CD4-positive, alpha-beta memory T cell (primary cell): ENCODE results near the gene CCDC152. TPM values are rescaled to one million over a fixed set of nuclear protein-coding genes. Genes with fewer than 3 reads are reported as not detected.

ENCODE experiments used
- CTCF ChIA-PET: fragments of 350-600 bp; sonication (Branson Sonifier 250); formaldehyde crosslinking; loops from one replicate; lab custom pipeline; 2021; ENCODE audit warnings: inconsistent platforms; ENCODE audit not compliant: partially characterized antibody; lab: Charles Lee
- POLR2A ChIA-PET: fragments of 350-600 bp; sonication (Branson Sonifier 250); formaldehyde crosslinking; loops from one replicate; lab custom pipeline; 2021; ENCODE audit not compliant: partially characterized antibody; lab: Charles Lee
- DNase-seq, 5 donors: peaks; one replicate each; pipeline versions ENCODE4 v3.0.0 to v3.0.0-alpha.2; 2020 to 2022; ENCODE audit warnings: mixed read lengths in 1 of 5
- H3K27ac ChIP-seq: one replicate; pipeline ENCODE4 v1.7.0; 2013; ENCODE audit warnings: low read depth, low read length
- H3K27me3 ChIP-seq: 2 replicates; pipeline ENCODE4 v1.7.0; 2013; ENCODE audit warnings: mild to moderate bottlenecking, low read length, moderate library complexity; ENCODE audit not compliant: insufficient read depth
- H3K36me3 ChIP-seq: 2 replicates; pipeline ENCODE4 v1.7.0; 2013; ENCODE audit warnings: mild to moderate bottlenecking, low read length, moderate library complexity; ENCODE audit not compliant: insufficient read depth
- H3K4me1 ChIP-seq: 2 replicates; pipeline ENCODE4 v1.7.0; 2013; ENCODE audit warnings: mild to moderate bottlenecking, low read length, moderate library complexity; ENCODE audit not compliant: insufficient read depth
- H3K4me3 ChIP-seq, 2 donors: one replicate each; pipeline ENCODE4 v1.7.0; 2013; ENCODE audit warnings: low read length in 2 of 2, mild to moderate bottlenecking in 1 of 2
- H3K9me3 ChIP-seq, 2 donors: one replicate each; pipeline ENCODE4 v1.7.0; 2013; ENCODE audit warnings: low read length in 2 of 2, control low read depth in 1 of 2; ENCODE audit not compliant: control insufficient read depth in 1 of 2
- H3K27ac Mint-ChIP-seq, 7 donors: one replicate each; pipeline ENCODE4 v1.8.0; 2020 to 2021; ENCODE audit warnings: mixed read lengths in 7 of 7, mild to moderate bottlenecking in 6 of 7, inconsistent platforms in 3 of 7, moderate library complexity in 3 of 7
- H3K27me3 Mint-ChIP-seq, 2 donors: one replicate each; pipeline ENCODE4 v1.8.0; 2020 to 2021; ENCODE audit warnings: mixed read lengths in 2 of 2
- H3K36me3 Mint-ChIP-seq, 2 donors: one replicate each; pipeline ENCODE4 v1.8.0; 2020 to 2021; ENCODE audit warnings: mixed read lengths in 2 of 2, inconsistent platforms in 1 of 2, mild to moderate bottlenecking in 1 of 2
- H3K4me1 Mint-ChIP-seq, 4 donors: one replicate each; pipeline ENCODE4 v1.8.0; 2020 to 2021; ENCODE audit warnings: mixed read lengths in 4 of 4, mild to moderate bottlenecking in 1 of 4
- H3K4me3 Mint-ChIP-seq, 8 donors: one replicate each; pipeline ENCODE4 v1.8.0; 2020 to 2021; ENCODE audit warnings: mixed read lengths in 8 of 8, mild to moderate bottlenecking in 7 of 8, moderate library complexity in 6 of 8, inconsistent platforms in 3 of 8
- H3K9me3 Mint-ChIP-seq, 8 donors: one replicate each; pipeline ENCODE4 v1.8.0; 2020 to 2021; ENCODE audit warnings: mixed read lengths in 8 of 8, mild to moderate bottlenecking in 5 of 8, inconsistent platforms in 3 of 8, moderate library complexity in 1 of 8
- intact Hi-C: fragments of 100-400 bp; cut with micrococcal nuclease; formaldehyde crosslinking; loops from one replicate; pipeline ENCODE4 v1.15.1; 2023
- polyA plus RNA-seq, 2 donors: library from polyadenylated mRNA; unstranded; fragments of 300-500 nt; fragmentation: Illumina TruSeq; gene quantifications; one replicate each; pipeline ENCODE4 v1.2.3, GENCODE V29; 2021
- total RNA-seq, 2 experiments: library from RNA; stranded (reverse); gene quantifications; one replicate each; pipeline ENCODE4 v1.2.3, GENCODE V29; 2021

The CCDC152 gene
- total and polyA plus RNA-seq, 4 experiments from 2014 or later = 1.3 to 6.9 (median 4.1) TPM

- no peak overlapping the region for H3K4me3 Mint-ChIP-seq
Measured at GRCh38 chr5:42804717-42805339, 48.2 kb downstream of the CCDC152 start.

GRCh38 chr5:42806004-42806700 is 49.5 kb downstream of the CCDC152 start:
- intact Hi-C loops = no loop called here
- Histone ChIP-seq H3K9me3 (no peaks in the 10 kb centered on the region), H3K4me1 (no peaks in the 10 kb centered on the region), H3K4me3 (no peak overlapping the region), H3K27ac (no peak overlapping the region), H3K36me3 (no peaks in the 10 kb centered on the region), H3K27me3 (no peaks in the 10 kb centered on the region)
- no peak overlapping the region for H3K27ac Mint-ChIP-seq
- peaks cover 0 to under 1% of the 10 kb centered on the region in 2 donors for H3K36me3 Mint-ChIP-seq
- ChIA-PET POLR2A (no interaction called here), CTCF (no interaction called here)
- H3K4me3 Mint-ChIP-seq = no peak overlapping the region
- no peaks in the 10 kb centered on the region for H3K9me3 Mint-ChIP-seq
- H3K27me3 Mint-ChIP-seq = peaks cover 0 to 1% of the 10 kb centered on the region in 2 donors
- DNase-seq = no peak
- peaks cover 0 to 6% (median 0%) of the 10 kb centered on the region in 4 donors for H3K4me1 Mint-ChIP-seq

More at GRCh38 chr5:42804717-42805339, 48.2 kb downstream of the CCDC152 start:
- Mint-ChIP-seq H3K27ac (peak overlapping the region in 1 of 7 donors; percentile 10), H3K27me3 (peaks cover 0 to 1% of the 10 kb centered on the region in 2 donors), H3K36me3 (peaks cover 0 to 3% of the 10 kb centered on the region in 2 donors), H3K9me3 (no peaks in the 10 kb centered on the region), H3K4me1 (peaks cover 0 to 6% (median 0%) of the 10 kb centered on the region in 4 donors)
- ChIA-PET CTCF (no interaction called here), POLR2A (no interaction called here)
- no peak overlapping the region for H3K4me3 ChIP-seq
- no peaks in the 10 kb centered on the region for H3K4me1 ChIP-seq
- H3K27ac ChIP-seq = no peak overlapping the region
- no peaks in the 10 kb centered on the region for H3K27me3 ChIP-seq
- H3K9me3 ChIP-seq = no peaks in the 10 kb centered on the region
- no peak for DNase-seq
- no peaks in the 10 kb centered on the region for H3K36me3 ChIP-seq
- intact Hi-C loops = no loop called here

- Histone ChIP-seq H3K9me3 (no peaks in the 10 kb centered on the region), H3K4me1 (no peaks in the 10 kb centered on the region), H3K36me3 (no peaks in the 10 kb centered on the region), H3K27ac (no peak overlapping the region), H3K27me3 (no peaks in the 10 kb centered on the region), H3K4me3 (no peak overlapping the region)
- POLR2A ChIA-PET = no interaction called here
- CTCF ChIA-PET = no interaction called here
- intact Hi-C loops = no loop called here
- H3K4me1 Mint-ChIP-seq = peaks cover 0 to 8% (median 1%) of the 10 kb centered on the region in 4 donors
- no peaks in the 10 kb centered on the region for H3K9me3 Mint-ChIP-seq
- no peak overlapping the region for H3K4me3 Mint-ChIP-seq
- no peaks in the 10 kb centered on the region for H3K36me3 Mint-ChIP-seq
- H3K27ac Mint-ChIP-seq = no peak overlapping the region
- H3K27me3 Mint-ChIP-seq = peaks cover 0 to 1% of the 10 kb centered on the region in 2 donors
- DNase-seq = no peak
Measured at GRCh38 chr5:42806701-42807262, 50.2 kb downstream of the CCDC152 start.

- Histone ChIP-seq H3K9me3 (no peaks in the 10 kb centered on the region), H3K27ac (no peak overlapping the region), H3K4me1 (no peaks in the 10 kb centered on the region), H3K4me3 (no peak overlapping the region), H3K36me3 (no peaks in the 10 kb centered on the region), H3K27me3 (no peaks in the 10 kb centered on the region)
- no peak overlapping the region for H3K27ac Mint-ChIP-seq
- H3K9me3 Mint-ChIP-seq = no peaks in the 10 kb centered on the region
- ChIA-PET CTCF (no interaction called here), POLR2A (no interaction called here)
- H3K4me3 Mint-ChIP-seq = no peak overlapping the region
- peaks cover 0 to 1% of the 10 kb centered on the region in 2 donors for H3K27me3 Mint-ChIP-seq
- no peaks in the 10 kb centered on the region for H3K36me3 Mint-ChIP-seq
- DNase-seq = no peak
- intact Hi-C loops = no loop called here
- peaks cover 0 to 12% (median 3%) of the 10 kb centered on the region in 4 donors for H3K4me1 Mint-ChIP-seq
Measured at GRCh38 chr5:42807722-42808447, 51.3 kb downstream of the CCDC152 start.

GRCh38 chr5:42808888-42809611 is 52.4 kb downstream of the CCDC152 start:
- no peak overlapping the region for H3K4me3 ChIP-seq
- intact Hi-C loops = no loop called here
- no peaks in the 10 kb centered on the region for H3K36me3 ChIP-seq
- no peaks in the 10 kb centered on the region for H3K27me3 Mint-ChIP-seq
- ChIA-PET POLR2A (no interaction called here), CTCF (no interaction called here)
- no peaks in the 10 kb centered on the region for H3K9me3 Mint-ChIP-seq
- no peak for DNase-seq
- no peak overlapping the region for H3K27ac Mint-ChIP-seq
- no peaks in the 10 kb centered on the region for H3K27me3 ChIP-seq
- no peak overlapping the region for H3K4me3 Mint-ChIP-seq
- no peaks in the 10 kb centered on the region for H3K36me3 Mint-ChIP-seq
- no peaks in the 10 kb centered on the region for H3K9me3 ChIP-seq
- H3K27ac ChIP-seq = no peak overlapping the region
- peaks cover 0 to 12% (median 3%) of the 10 kb centered on the region in 4 donors for H3K4me1 Mint-ChIP-seq
- no peaks in the 10 kb centered on the region for H3K4me1 ChIP-seq

GRCh38 chr5:42810834-42811590 is 54.4 kb downstream of the CCDC152 start:
- H3K36me3 ChIP-seq = no peaks in the 10 kb centered on the region
- no peaks in the 10 kb centered on the region for H3K9me3 ChIP-seq
- no peak overlapping the region for H3K4me3 Mint-ChIP-seq
- no peaks in the 10 kb centered on the region for H3K27me3 Mint-ChIP-seq
- H3K9me3 Mint-ChIP-seq = no peaks in the 10 kb centered on the region
- H3K27ac Mint-ChIP-seq = no peak overlapping the region
- no peak overlapping the region for H3K27ac ChIP-seq
- H3K27me3 ChIP-seq = no peaks in the 10 kb centered on the region
- no peaks in the 10 kb centered on the region for H3K4me1 ChIP-seq
- CTCF ChIA-PET = no interaction called here
- no peak for DNase-seq
- H3K36me3 Mint-ChIP-seq = no peaks in the 10 kb centered on the region
- intact Hi-C loops = no loop called here
- H3K4me3 ChIP-seq = no peak overlapping the region
- POLR2A ChIA-PET = no interaction called here
- peaks cover 0 to 10% (median 3%) of the 10 kb centered on the region in 4 donors for H3K4me1 Mint-ChIP-seq
